GM21515 (cell line): Measurements from ENCODE around the gene UCK2.
"Not testable (repeated sequence)": the region's sequence is repeated elsewhere in the genome, so short reads cannot be mapped to it uniquely, and the experiment has no call there.

Experiments
- ATAC-seq: cut with Tn5 transposase; IDR thresholded peaks from one replicate; pipeline ENCODE4 v1.9.1; 2021; ENCODE audit not compliant: unreplicated experiment

Gene UCK2

DNA sequence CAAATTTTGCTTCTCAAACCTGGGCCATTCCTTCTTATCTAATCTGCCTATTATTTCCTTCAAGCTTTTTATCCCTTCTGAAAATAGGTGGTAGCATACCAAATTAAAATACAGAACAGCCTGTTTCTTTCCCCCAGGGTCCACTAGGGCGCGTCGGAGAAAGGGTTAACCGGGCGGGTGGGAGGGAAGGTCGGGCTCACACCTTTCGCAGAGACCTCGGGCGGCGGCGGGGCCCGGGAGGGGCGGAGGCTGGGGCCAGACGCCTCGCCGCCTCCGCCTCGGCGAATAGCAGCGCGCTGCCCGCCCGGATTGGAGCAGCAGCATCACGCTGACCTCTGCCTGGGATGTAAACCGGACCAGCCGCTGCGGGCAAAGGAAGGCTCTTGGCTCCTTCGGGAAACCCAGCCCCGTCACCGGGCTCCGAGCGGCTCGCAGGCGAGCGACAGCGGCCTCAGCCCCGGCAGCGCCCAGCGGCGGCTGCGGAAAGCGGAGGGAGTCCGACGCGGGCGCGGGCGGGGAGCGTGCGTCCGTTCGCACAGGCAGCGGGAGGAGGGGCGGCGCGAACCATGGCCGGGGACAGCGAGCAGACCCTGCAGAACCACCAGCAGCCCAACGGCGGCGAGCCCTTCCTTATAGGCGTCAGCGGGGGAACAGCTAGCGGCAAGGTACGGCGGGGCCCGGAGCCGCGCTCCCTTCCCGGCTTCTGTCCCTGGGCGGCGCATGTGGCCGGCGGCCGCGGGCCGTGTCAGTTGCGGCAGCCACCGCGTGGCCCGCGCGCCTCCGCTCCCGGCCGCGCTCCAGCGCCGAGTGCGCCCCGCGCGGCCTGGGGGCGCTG, at the start of gene UCK2:
Gene UCK2 (plus strand): TSS at position 347 of the 835 bp plus-strand sequence. CDS start 220 bp downstream, at position 567.
- ATAC-seq: peak; percentile 70

DNA sequence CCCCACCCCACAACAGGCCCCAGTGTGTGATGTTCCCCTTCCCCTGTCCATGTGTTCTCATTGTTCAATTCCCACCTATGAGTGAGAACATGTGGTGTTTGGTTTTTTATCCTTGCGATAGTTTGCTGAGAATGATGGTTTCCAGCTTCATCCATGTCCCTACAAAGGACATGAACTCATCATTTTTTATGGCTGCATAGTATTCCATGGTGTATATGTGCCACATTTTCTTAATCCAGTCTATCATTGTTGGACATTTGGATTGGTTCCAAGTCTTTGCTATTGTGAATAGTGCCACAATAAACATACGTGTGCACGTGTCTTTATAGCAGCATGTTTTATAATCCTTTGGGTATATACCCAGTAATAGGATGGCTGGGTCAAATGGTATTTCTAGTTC, 49.2 kb upstream of the UCK2 start:
- not testable (repeated sequence) for ATAC-seq

DNA sequence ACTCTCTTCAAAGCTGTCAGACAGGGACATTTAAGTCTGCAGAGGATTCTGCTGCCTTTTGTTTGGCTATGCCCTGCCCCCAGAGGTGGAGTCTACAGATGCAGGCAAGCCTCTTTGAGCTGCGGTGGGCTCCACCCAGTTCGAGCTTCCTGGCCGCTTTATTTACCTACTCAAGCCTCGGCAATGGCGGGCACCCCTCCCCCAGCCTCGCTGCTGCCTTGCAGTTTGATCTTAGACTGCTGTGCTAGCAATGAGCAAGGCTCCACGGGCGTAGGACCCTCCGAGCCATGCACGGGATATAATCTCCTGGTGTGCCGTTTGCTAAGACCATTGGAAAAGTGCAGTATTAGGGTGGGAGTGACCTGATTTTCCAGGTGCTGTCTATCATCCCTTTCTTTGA, 43.9 kb upstream of the UCK2 start:
- not testable (repeated sequence) for ATAC-seq

DNA sequence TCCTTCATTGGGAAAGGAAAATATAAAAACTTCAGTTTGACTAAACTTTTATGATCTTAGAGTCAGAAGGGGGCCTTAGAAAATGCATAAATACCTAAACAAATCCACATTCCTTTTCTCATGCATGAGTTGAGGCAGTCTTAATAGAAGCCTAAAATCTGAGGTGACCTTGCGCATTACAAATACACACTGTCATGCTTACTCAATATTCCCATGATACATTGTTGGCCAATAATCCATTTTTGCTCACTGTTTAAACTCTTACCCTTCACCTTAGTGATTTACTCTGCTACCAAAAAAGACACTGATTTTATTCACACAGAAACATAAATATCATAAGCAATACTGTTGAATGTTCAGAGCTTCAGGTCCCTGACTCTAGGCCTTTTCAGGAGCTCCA, 39.7 kb upstream of the UCK2 start:
- ATAC-seq: no peak

DNA sequence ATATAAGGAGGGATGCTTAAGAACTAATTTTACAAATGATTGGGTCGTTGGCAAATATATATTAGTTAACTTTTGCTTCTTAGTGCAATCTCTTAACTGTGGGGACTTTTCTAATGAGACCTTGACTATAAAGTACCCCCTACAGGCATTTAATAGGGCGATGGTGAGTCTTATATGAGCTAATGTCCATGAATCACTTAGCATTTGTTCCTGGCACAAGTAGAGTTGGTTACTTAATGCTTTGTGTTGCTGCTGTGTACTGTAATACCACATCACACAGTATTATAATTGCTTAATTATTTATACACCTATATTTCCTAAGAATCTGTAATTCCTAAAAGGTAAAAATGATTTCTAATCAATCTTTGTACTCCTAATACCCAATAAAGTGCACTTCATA, 33.5 kb upstream of the UCK2 start:
- ATAC-seq: no peak

DNA sequence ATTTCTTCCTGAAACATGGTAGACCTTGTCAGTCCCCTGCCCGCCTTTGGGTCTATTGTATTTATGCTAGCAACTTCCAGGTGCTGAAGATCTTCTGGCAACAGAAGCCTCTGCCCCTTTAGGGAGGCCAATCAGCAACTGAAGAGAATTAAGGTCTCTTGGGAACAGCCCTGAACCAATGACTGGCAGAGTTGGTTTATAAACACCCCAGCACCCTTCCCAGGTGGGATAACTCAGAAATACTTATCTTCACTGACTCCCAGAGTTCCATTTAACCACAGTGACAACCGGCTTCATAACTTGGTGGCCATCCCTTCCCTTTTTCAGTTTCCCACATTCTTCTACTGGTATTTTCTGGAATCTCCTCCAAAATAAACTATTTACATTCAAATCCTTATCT, 31.5 kb upstream of the UCK2 start:
- no peak for ATAC-seq

DNA sequence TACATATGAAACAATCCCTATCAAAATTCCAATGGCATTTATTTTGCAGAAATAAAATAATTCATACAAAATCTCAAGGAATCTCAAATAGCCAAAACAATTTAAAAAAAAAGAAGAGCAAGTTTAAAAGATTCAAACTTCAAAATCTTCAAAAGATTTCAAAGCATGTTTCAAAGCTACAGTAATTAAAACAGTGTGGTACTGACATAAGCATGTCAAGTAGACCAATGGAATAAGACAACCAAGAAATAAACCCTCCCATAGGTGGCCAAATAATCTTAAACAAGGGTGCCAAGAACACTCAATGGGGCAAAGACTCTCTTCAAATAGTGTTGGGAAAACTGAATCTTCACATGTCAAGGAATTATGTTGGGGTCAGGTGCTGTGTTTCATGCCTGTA, 28.0 kb upstream of the UCK2 start:
- ATAC-seq: no peak

DNA sequence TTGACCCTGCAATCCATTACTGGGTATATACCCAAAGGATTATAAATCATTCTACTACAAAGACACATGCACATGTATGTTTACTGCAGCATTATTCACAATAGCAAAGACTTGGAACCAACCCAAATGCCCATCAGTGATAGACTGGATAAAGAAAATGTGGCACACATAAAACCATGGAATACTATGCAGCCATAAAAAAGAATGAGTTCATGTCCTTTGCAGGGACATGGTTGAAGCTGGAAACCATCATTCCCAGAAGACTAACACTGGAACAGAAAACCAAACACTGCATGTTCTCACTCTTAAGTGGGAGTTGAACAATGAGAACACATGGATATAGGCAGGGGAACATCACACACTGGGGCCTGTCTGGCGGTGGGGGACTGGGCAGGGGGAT, 22.9 kb upstream of the UCK2 start:
- ATAC-seq: not testable (repeated sequence)

DNA sequence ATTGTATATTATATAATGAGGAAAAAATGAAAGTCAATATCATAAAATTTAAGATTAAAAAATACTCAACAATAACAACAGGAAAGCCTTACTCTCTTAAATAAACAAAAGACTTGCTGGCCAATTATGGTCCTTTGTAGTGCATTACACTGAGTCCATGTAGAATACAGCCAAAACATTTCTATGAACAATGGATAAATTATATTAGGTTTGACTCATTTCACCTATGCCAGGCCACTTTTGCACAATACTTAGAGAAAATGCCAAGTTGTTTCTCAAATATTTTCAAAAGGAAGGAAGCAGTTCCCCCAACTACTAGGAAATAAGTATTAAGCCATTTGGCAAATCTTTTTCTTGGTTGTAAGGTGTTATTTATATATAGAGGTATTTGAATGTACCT, 19.8 kb upstream of the UCK2 start:
- no peak for ATAC-seq

DNA sequence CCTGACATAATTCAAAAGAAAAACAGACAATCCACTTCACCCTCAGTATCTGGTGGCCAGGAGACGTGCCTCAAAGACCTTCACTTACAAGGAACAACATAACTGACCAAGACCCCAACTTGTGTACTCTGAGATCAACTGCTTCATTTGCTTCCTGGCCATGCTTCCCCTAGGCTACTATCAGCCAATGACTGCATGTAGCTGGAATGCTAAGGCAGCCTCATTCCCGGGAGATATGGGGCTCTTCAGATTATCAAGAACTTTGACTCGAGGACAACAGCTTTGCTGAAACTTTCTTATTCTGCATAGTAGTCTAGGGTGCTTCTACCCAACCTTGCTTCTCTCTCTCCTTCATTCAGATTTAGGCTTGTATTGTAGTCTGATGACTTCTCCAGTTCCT, 11.7 kb upstream of the UCK2 start:
- no peak for ATAC-seq

DNA sequence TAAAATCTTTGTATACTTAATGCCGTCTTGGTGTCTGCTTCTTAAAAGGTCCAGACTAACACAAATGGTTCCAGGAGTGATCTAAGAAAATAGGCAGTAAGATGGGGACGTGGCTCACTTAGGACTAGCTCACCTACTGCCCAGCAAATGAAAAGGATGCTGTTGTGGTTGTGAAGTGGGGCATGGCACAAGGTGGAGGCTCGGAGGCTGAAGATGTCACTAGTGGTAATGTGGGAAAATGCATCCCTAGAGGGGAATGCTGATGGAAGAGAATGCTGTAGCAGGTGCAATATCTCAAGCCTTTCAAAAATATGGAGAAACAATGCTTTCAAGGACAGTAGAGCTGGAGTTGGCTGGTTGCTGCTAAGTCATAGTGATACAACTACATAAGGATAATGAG, 11.3 kb upstream of the UCK2 start:
- ATAC-seq: no peak

DNA sequence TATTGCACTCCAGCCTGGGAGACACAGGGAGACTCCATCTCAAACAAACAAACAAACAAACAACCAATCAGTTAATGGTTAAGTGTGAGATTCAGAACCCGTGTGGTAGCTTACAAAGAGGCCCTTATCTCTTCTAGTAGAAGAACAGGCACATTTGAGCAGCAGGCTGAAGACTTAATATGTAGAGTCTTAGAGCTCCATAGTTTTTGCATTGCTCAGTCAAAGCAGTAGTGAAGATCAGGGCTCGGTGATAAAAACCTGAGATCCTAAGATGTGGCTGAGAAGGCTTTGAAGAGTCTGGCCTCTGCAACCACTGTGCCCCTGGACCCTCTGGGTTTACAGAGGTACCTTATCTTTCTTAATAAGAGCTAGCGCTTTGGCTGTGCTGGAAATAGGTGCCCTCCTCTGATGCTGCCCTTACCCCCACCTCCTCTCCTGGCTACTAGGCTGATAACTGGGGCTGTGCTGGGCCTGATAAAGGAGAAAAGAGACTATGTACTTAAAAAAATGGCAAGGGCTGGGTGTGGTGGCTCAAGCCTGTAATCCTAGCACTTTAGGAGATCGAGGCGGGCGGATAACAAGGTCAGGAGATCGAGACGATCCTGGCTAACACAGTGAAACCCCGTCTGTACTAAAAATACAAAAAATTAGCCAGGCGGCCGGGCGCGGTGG, 10.5 kb upstream of the UCK2 start:
- ATAC-seq: no peak

DNA sequence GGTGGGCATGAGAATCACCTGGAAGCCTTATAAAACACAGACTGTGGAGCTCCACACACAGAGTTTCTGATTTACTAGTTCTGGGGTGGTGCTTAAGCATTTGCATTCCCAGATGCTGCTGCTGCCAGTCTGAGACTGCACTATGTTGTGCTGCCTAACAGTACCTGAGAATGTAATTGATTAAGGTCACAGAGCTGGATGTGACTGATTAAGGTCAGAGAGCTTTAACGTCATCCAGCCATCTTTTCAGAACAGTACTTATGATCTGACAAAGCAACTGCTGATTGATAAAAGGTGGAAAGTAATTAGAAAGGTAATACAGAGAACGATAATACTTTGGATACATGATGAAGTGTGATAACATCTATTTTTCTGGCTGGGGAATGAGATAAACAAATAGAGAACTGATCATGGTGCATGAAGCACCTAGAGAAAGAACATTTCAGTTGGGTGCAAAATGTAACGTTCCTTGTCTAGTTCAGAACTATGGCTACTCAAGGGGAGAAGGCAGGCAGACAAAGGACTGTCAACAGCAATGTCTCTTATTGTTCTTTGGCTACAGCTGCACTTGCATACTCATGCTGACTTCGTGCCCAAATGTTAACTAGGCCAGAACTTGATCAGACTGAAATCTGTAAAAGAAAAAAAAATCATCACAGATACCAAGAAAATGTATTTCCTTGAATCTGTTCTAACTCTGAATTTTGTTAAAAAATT, 3.7 kb upstream of the UCK2 start:
- ATAC-seq: no peak

DNA sequence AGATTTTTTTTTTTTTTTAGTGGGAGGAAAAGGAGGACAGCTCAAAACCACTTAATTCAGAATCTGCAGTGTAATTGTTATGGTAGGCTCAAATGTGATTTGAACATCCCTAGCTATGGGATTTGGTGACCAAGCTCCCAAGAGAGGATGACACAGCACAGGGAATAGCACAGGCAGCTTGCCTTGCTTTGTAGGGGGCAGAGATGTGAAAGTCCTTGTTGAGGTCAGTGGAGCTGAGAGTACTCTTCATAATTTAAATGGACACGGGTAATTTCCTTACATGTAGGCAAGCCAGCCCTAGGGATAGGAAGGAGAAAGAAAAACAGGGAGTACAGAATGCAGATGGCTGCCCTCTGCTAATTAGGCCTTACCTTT, 3.2 kb upstream of the UCK2 start:
- no peak for ATAC-seq

DNA sequence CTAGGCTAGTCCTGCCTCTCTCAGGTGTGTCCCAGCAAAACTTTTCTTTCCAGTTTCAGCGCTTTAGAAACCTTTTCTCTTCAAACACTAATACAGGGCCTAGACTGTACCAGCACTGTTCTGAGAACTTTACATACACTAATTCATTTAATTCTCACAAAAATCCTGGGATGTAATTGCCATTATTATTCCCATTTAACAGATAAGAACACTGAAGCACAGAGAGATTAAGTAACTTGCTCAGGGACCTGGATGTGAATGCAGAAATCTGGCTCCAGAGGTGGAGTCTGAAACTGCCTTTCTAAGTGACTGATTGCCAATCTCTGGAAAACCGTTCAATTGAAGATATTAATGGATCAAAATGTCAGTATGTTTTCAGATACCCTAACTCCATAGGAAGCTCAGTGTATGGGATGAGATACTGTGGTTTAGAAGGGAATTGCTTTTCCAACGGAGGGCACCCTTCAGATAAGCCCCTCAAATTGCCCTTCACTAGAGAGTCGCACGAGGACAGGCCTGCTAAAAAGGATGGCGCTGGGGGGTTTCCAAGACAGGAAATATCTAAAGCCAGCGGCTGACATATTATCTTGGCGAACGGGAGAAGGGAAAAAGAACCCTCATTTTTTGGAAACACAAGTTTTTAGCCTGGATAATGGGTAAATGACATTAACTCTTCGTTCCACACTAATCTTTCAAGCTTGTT, 698 bp upstream of the UCK2 start:
- ATAC-seq: no peak

DNA sequence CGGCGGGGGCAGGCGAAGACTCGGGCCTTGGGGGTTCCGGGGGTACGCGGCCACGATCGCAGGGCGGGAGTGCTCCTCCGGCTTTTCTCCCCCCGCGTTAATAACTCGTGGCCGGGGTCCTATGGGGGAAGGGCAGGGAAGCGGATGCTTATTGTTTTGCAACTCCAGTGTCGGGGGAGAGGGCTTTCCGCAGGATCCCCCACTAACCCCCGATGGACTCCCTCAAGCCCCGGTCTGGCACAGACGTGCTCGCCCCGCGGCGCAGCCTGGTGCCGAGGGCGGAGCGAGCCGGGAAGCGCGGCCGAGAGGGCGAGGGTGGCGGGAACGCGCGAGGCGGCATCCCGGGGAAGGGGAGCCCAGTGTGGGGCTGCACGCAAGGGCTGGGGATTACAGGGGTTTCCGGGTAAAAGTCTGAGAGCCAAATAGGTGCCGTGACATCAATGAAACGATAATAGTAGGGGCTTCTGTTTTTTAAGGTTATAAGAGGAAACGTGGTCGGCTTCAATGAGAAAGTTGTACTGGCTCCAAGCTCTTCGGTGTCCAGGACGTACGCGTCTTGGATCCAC, 772 bp downstream of the UCK2 start:
- ATAC-seq: peak; percentile 46

DNA sequence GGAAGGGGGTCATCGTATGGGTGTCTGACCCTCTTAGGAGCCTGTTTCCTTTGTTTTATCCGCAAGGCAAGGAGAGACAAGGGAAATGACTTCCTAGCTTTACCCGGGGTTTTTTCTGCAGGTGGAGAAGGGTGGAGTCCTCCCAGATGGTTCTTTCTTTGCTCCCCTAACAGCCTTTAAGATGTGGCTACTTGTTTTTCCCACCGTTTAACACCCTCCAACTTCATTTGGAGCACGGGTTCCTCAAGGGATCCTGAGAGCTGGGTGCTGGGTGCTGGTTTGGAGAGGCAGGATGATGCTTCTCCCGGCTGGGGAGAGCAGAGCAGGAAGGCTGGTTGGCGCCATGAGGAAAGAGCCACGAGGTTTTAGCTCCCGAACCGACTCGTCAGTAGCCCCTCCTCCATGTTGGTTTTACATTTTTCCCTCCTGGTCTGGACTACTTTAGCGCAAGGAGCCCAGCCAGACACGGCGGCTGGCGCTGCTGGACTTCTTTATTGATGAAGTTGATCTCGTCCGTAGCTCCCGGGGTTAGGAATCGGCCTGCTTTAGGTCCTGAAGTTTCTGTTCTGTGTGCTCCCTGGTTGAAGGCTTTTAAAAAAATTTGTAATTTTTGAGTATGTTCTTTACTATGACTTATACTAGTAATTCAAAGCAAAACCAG, 1.4 kb downstream of the UCK2 start:
- ATAC-seq: no peak

DNA sequence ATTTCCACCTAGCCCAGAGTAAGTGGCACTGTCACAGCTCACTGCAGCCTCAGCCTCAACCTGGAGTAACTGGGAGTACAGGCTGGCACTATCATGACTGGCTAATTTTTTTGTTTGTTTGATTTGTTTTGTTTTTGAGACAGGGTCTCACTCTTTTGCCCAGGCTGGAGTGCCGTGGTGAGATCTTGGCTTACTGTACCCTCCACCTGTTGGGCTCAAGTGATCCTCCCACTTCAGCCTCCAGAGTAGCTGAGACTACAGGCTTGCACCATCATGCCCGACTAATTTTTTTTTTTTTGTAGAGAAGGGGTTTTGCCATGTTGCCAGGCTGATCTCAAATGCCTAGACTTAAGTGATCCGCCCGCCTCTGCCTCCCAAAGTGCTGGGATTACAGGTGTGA, 2.5 kb downstream of the UCK2 start:
- ATAC-seq: no peak

DNA sequence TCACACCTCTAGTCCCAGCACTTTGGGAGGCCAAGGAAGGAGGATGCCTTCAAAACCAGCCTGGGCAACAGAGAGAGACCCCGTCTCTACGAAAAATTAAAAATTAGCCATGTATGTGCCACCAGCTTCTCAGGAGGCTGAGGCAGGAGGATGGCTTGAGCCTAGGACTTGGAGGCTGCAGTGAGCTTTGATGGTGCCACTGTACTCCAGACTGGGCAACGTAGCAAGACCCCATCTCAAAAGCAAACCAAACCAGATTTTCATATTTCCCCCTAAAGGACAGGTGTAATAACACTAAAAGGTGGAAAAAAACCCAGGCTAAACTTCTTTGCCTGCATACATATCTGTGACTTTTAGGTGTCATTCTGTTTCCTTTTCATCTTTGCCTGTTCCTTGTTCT, 3.7 kb downstream of the UCK2 start:
- no peak for ATAC-seq

DNA sequence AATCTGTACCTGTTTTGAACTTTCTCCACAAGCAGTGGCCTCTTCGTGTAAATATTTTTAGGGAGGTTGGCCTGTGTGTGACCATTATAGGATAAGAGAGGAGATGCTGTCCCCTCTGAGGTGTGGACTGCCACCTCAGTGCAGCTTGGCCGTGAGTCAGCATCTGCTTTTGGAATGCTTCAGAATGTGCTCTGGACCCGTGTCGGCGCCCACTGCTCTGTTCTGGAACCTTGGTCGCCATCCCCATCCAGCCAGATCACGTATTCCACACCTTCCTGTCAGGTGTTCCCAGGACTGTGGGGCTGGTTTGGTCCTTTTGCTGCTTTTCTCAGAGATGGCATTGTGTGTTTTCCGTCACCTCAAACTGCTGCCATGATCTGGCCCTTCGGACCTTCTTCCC, 5.5 kb downstream of the UCK2 start:
- ATAC-seq: no peak

DNA sequence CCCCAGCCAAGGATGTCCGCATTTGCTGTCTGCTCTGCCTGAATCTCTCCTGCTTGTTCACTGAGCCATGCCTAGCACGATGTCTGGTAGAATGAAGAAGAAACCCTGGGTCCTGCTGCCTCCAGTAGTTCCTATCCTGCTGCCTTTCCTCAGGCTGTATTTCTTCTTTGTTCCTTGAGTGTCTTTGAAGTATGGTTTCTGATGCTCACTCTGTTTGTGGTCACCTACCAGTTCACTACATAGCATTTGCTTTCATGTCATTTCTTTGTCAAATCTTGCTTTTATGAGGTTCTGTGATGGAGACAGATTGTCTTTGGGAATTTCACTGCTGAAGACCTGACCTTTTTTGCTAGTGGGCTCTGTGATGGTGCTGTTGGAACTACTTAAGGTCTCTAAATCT, 5.9 kb downstream of the UCK2 start:
- no peak for ATAC-seq
